AG04450 (cell line): Measurements from ENCODE around the gene RTP5. TPM values are rescaled to one million over a fixed set of nuclear protein-coding genes. Genes with fewer than 3 reads are reported as not detected.
"Not testable (repeated sequence)": the region's sequence is repeated elsewhere in the genome, so short reads cannot be mapped to it uniquely, and the experiment has no call there.

Source experiments
- CTCF ChIA-PET: fragments of 300-600, 350-600 bp; formaldehyde crosslinking; extraction: SDS; loops from one replicate; lab custom pipeline; 2022; ENCODE audit warnings: antibody characterized with exemption, inconsistent platforms; lab: Charles Lee
- POLR2A ChIA-PET: fragments of 350-600 bp; formaldehyde crosslinking; extraction: SDS; loops from one replicate; lab custom pipeline; 2021; ENCODE audit warnings: antibody characterized with exemption, inconsistent platforms; lab: Yijun Ruan, JAX
- DNase-seq: peaks from one replicate; pipeline ENCODE4 v3.0.0-alpha.2; 2011; ENCODE audit warnings: low read depth, low spot score
- H3K27ac ChIP-seq: one replicate; pipeline ENCODE4 v1.5.1; 2012; ENCODE audit warnings: low read depth, low read length, control low read depth
- H3K27me3 ChIP-seq: one replicate; pipeline ENCODE4 v1.6.0; 2012; ENCODE audit warnings: low read length; ENCODE audit not compliant: control insufficient read depth, insufficient read depth
- H3K4me3 ChIP-seq: 2 replicates; pipeline ENCODE4 v1.5.1; 2011; ENCODE audit warnings: mild to moderate bottlenecking, low read depth, low read length, control low read depth
- H3K9me3 ChIP-seq: 2 replicates; pipeline ENCODE4 v1.5.1; 2012; ENCODE audit warnings: low read length; ENCODE audit not compliant: control insufficient read depth, insufficient read depth
- polyA plus RNA-seq: library from polyadenylated mRNA; depleted of rRNA; stranded (reverse); fragments of >200 nt; gene quantifications from 2 replicates; pipeline ENCODE4 v1.2.3, GENCODE V29; 2011; rRNA removed
- TF ChIP-seq, protein P1 (sequence below): IDR thresholded peaks from 2 replicates; pipeline ENCODE4 v1.5.1; 2011; ENCODE audit warnings: low read depth, low read length, control low read depth, inconsistent platforms

RTP5 gene
- polyA plus RNA-seq, 1 experiment: not detected

DNA sequence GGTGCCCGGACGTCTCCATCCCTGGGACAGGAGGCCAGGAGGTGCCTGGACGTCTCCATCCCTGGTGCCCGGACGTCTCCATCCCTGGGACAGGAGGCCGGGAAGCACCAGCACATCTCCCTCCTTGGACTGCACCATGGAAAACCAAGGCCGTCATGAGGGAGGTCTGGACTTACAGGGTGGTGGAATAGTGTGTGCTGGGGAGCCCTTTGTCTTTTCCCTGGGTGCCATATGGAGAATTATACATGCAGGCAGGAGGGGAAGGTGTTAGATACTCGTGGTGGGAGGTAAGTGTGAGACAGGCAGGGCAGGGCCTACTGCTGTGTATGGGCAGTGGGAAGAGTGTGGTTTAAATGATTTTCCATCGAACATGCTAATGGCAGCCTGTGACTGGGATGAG lies 52.9 kb downstream of the RTP5 start:
- no peak for DNase-seq
- Histone ChIP-seq H3K4me3 (no peak overlapping the region), H3K27me3 (peaks cover 11% of the 10 kb centered on the region), H3K27ac (no peak overlapping the region), H3K9me3 (no peaks in the 10 kb centered on the region)
- POLR2A ChIA-PET: no interaction called here
- CTCF ChIA-PET: no interaction called here
- TF ChIP-seq, protein P1, sequence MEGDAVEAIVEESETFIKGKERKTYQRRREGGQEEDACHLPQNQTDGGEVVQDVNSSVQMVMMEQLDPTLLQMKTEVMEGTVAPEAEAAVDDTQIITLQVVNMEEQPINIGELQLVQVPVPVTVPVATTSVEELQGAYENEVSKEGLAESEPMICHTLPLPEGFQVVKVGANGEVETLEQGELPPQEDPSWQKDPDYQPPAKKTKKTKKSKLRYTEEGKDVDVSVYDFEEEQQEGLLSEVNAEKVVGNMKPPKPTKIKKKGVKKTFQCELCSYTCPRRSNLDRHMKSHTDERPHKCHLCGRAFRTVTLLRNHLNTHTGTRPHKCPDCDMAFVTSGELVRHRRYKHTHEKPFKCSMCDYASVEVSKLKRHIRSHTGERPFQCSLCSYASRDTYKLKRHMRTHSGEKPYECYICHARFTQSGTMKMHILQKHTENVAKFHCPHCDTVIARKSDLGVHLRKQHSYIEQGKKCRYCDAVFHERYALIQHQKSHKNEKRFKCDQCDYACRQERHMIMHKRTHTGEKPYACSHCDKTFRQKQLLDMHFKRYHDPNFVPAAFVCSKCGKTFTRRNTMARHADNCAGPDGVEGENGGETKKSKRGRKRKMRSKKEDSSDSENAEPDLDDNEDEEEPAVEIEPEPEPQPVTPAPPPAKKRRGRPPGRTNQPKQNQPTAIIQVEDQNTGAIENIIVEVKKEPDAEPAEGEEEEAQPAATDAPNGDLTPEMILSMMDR: no peak

DNA sequence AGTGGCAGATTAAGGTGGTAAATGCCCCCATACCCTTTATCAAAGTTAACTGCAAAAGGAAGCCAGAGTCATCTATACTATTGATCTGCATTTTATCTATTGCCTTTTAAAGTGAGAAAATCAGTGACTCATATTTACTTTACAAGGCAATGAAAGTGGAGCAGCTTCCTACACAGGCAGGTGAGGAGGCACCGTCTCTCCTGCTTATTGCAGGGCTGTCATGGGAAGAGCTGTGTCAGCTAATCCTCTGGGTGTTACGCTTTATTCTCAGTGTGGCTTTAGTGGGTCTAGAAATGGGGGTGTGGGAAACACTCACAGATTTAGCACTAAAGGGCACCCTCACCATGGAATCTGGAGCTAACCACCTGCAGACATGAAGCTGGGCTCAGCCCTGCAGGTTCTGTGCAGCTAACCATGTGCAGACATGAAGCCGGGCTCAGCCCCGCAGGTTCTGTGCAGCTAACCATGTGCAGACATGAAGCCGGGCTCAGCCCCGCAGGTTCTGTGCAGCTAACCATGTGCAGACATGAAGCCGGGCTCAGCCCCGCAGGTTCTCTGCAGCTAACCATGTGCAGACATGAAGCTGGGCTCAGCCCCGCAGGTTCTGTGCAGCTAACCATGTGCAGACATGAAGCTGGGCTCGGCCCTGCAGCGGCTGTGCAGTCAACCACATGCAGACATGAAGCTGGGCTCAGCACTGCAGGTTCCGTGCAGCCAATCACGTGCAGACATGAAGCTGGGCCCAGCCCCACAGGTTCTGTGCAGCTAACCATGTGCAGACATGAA lies 53.5 kb downstream of the RTP5 start:
- H3K27ac ChIP-seq, CTCF ChIA-PET, H3K4me3 ChIP-seq, DNase-seq, H3K9me3 ChIP-seq, POLR2A ChIA-PET: not testable (repeated sequence)
- peaks cover 11% of the 10 kb centered on the region for H3K27me3 ChIP-seq

Other genes with a start within 250 kb of the RTP5 start
- gene THAP4, start 232.6 kb upstream of the RTP5 start, polyA plus RNA-seq: 23.7 and 34.1 TPM in 2 replicates
- 82.4 and 98.2 TPM in 2 replicates for gene ATG4B, start 232.0 kb upstream of the RTP5 start, polyA plus RNA-seq
- gene DTYMK, start 182.9 kb upstream of the RTP5 start, polyA plus RNA-seq: 28.4 and 29.6 TPM in 2 replicates
- gene ING5, start 167.7 kb upstream of the RTP5 start, polyA plus RNA-seq: 22.4 and 23.9 TPM in 2 replicates
- gene D2HGDH, start 135.1 kb upstream of the RTP5 start, polyA plus RNA-seq: 7.3 and 9.5 TPM in 2 replicates
- gene GAL3ST2, start 92.9 kb upstream of the RTP5 start, polyA plus RNA-seq: not detected in 2 replicates
- not detected in 2 replicates for gene NEU4, start 60.5 kb upstream of the RTP5 start, polyA plus RNA-seq
- not detected in 2 replicates for gene PDCD1, start 10.8 kb upstream of the RTP5 start, polyA plus RNA-seq